ENCODE measurements around the gene CPA5.

The CPA5 gene

DNA sequence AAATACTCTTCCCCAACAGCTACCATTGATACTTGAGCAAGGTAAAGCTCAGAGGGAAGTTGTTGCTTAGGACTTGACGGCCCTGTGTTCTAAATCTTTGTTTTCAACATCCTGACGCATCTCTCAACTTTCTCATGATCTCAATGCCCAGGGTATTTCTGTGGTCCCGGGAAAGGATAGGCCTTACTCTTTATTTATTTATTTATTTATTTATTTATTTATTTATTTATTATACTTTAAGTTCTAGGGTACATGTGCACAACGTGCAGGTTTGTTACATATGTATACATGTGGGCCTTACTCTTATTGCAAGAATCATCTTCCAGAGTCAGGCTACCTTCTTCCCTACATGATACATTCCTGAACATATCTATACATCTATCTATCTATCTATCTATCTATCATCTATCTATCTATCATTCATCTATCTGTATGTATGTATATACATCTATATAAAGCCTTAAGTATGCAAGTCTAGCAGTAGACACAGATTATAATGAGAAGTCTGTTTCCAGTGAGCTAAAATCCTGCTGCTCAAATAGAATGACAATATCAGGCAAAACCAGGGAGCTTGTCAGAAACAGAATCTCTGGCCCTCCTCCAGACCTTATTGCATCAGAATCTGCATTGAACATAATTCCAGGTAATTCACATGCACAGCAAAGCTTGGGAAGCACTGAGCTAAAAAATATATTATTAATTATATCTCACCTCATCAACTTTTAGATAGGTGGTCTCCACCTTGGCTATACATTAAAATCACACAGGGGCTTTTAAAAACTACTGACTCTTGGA lies 12.2 kb upstream of the CPA5 start:
- DNase-seq: no peak

DNA sequence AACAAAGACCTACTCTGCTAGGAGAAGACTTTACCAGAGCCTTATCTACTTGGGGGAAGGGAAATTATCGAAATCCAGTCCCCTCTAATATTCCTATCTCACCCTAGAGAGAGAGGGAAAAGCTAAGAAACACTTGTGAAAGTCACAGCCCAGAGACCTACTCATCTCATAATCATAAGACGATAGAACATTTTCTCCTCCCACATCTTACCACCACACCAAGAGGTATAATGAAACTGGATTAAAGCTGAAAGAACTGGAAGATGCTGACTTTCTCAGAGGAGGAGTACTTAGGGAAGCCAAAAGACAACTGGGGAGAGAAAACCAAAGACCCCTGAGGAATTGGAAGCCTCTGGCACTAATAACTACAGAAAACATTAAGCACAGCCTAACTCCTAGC lies 10.8 kb upstream of the CPA5 start:
- DNase-seq: no peak

DNA sequence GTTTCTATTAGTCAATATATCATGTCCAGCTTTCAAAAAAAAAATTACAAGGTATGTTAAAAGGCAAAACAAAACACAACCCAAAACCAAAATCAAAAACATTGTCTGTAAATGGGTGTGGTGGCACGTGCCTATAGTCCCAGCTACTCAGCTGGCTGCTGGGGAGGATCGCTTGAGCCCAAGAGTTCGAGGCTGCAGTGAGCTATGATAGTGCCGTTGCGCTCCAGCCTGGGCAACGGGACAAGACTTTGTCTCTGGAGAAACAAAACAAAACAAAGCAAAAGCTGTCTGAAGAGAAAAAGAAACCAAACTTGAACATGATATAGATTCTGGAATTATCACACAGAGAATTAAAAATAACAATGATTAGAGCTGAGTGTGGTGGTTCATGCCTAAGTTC lies 10.3 kb upstream of the CPA5 start:
- no peak for DNase-seq

DNA sequence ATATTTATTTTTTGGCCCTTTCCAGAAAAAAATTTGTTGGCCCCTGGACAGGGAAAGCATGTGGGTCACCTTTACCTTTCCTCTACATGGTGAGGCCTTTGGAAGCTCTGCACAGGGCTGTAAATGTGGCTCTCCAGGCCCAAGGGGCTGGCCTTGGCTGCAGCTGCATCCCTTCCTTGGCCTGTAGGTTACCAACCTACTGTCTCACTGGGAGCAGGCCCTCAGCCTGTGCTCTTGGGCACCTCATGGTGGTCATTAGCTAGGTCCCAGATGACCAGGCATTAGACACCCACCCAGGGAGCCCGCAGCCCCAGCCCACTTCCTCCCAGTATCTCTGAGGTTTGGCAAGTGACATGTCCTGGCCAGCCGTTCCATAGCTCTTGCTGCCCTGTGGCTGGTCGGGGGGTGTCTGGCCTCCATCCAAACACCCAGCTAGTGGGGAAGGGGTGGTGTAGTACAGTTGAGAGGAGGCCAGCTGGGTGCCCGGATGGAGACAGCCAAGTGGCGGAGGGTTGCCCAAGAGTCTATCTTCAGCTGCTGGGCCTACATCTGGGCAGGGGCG lies 7.1 kb upstream of the CPA5 start:
- no peak for DNase-seq

DNA sequence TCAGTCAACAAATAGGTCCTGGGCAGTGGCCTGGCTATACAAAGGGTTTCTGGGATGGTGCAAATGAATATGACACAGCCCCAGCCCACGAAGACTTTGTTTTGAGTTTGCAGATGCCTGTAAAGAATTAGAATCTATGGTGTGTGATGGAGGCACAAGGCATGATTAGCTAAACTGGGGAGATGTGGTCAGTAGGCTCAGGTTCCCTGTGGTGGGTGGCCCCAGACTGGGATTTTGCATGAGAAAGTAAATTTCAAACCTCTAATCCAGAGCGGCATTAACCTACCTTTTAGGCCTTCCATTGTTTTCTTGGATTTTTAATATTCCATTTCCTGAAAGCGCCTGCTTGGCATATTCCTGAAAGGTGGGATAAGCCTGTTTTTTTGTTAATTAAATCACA lies 6.4 kb upstream of the CPA5 start:
- DNase-seq: no peak

DNA sequence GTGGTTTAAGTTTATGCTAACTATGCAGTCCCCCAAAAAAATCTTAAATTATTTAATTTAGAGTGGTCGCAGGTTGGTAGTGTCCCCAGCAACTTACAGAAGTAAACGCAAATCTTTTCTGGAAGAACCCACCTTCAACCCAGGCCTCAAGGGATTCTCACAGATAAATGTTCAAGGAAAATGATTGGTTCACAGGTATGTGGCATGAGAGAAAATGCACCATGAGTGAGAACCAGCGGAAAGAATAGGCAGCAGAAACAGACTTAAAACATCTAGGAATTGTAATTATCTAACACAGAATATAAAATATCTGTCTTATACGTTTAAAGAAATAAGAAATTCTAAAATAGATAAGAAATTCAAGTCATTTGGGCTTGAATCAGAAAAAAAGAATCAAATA lies 2.7 kb upstream of the CPA5 start:
- DNase-seq: no peak

DNA sequence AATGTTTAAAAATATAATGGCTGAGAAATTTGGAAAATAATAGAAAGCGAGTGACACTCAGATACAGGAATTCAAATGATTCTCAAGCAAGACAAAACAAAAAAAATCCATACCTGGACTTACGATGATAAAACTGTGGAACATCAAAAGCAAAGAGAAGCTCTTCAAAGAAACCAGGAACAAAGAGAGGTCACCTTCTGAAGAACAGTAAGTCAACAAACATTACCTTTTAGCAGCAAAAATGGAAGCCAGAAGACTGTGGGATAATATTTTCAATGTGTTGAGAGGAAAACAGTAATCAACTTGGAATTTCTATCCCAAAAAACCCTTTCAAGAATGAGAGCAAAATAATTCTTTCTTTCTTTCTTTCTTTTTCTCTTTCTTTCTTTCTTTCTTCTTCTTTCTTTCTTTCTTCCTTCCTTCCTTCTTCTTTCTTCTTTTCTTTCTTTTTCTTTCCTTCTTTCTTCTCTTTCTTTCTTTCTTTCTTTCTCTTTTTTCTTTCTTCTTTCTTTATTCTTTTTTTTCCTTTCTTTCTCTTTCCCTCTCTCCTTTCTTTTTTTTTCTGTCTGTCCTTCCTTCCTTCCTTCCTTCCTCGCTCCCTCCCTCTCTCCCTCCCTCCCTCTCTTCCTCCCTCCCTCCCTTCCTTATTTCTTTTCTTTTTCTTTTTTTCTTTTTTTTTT lies 1.8 kb upstream of the CPA5 start:
- DNase-seq: no peak

DNA sequence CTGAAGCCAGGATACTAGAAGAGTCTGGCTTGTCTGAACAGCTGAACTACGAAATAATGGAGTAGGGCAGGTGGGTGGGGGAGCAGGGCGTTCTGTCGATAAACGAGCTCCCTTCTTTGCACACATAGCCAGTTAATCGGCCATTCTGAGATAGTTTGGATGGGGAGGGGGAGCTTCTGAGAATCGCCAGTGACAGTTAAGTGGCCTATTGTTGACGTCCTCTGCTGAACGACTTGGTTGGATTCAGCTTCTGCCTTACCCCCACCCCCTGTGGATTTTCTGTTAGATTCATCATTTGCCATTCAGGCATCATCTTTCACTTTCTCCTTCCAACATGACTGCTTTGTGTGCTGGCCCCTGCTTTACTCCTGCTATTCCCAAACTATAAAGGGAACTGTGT lies 520 bp downstream of the CPA5 start:
- DNase-seq: no peak

DNA sequence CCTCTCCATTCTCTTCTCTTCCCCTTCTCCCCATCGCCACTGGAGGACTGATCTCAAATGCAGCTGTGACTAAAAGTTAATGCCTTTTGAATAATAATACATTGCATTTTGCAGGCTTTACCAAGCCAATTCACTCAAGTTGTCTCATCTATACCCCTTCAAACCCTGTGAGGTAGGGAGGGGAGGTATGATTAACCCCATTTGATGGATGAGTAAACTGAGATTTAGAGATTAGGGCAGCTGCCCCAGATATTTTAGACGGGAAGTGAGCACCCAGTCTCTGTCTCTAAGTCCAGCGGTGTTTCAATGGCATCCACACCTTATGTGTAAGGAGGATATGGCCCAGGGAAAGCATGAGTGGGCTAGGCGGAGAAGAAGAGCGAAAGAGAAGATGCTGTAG lies 1.1 kb downstream of the CPA5 start:
- no peak for DNase-seq

DNA sequence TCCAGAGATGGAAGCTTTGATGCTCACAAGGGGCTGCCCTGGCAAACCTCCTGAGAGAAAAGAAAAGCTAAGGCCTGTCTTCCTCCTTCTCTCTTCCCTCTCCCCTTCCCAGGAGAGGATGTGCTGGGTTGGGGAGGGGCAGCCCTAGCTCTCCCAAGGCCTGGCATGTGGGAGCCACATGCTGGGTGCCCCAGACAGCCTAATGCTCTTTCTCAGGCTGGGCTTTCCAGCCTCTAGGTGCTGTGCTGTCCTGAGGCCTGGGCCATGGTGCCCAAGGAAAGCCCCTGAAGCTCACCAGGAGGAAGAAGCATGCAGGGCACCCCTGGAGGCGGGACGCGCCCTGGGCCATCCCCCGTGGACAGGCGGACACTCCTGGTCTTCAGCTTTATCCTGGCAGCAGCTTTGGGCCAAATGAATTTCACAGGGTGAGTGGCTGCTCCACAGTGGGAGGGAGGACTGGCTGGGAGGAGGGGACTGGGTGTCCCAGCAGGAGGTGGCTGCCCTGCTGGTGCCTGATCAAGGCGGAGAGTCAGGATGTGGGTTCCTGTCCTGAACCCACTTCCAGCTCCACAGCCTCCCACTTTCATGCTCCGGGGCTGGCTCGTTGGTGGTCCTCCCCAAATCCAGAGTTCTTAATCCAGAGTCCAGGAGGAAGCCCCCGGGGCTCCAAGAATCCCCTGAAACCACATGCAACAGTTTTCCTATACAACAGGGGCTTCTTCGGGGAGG lies 1.7 kb downstream of the CPA5 start:
- no peak for DNase-seq

DNA sequence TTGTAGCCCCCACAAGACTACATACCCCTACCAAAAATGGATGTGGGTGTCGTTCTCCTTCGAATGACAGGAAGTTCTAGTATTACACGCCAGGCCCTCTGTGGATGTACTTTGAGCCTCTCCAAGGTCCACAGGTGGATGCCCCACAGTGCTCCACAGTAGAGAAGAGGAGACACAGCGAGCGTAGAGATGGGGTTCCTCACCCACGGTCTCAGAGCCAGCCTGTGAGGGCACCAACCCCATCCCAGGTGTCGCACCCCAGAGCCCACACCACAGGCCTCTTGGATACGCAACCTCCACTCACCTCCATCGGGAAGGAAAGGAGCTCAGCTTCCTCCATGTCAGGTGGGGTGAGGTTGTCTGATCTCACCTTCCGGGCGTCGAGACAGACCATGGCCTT lies 2.3 kb downstream of the CPA5 start:
- DNase-seq: no peak

DNA sequence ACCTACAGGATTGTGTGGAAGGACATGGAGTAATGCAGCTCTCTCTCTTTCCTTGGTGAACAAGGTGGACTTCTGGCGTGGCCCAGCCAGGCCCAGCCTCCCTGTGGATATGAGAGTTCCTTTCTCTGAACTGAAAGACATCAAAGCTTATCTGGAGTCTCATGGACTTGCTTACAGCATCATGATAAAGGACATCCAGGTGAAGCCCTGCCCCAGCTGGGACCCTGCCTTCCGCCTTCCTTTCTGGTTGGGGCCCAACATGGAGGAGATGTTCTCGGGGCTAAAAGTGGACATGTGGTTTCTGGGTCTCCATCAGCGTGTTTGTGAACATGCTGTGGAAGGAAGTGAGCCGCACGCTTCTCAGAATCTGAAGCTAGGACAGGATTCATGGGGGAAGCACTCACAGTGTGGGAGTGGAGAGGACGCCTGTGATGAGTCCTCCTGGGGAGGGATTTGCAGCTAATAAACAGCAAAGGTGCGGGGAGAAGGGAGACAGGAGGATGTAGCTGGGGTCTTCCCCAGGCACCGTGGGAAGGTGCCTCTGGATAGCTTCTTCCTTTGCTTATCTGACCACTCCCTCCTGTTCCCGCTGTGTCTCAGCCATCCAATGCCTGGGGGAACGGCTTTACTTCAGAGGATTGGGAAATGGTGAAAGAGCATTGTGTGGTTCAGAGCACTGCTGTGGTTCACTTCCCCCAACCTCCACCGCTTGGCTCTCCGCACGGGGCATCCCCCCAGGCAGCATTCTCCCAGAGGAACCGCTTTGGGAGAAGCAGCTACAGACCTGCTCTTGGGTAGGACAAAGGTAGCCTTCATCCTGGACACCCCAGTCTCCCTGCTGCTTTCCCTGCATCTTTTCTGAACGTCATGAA lies 5.5 kb downstream of the CPA5 start:
- no peak for DNase-seq

DNA sequence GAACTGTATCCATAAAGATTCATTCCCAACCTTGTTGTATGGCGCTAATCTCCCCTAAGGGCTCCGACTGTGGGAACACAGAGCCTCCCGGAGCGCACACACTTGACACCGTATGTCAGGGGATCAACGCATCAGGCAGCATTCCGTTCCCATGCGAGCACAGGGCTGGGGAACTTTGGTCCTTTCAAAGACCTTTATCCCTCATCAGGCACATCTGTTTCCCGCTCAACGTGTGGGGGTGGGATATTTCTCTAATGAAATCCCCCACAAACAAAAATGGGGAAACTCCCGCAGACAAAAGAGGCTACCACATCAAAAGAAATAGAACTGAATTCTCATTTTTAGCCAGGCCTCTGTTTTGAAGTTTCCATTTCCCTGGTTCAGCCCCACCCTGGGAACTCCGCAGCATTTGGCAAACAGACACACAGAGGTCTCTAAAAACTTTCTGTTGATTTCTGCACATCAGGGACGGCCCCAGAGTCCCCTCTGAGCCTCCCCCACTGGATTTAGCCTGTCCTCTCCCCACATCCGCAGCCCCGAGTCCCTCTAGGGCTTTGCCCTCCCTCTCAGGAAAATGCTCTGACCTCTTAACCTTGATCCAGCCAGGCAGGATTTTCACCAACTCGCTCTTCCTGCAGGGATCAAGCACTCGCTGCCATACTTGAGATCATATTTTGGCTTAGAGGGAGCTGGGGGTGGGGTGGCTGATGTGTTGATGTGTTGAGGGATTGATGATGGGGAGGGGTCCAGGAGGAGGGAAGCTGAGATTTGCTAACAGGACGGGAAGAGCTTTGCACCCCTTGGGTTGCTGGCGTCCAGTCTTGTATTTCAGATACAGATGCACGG lies 6.6 kb downstream of the CPA5 start:
- no peak for DNase-seq

DNA sequence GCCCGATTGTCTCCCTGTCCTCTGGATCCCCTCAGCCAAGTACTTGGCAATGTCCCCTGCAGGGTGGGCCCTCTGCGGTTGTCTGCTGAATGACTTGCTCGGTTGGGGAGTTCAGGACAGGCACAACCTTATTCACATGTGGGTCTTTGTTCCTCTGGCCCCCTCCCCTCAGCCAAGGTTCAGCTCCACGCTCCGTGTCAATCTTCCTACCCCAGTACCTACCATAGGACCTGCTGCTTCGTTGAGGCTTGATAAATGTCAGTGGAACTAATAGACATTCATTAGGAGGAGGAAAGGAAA lies 7.1 kb downstream of the CPA5 start:
- DNase-seq: no peak

DNA sequence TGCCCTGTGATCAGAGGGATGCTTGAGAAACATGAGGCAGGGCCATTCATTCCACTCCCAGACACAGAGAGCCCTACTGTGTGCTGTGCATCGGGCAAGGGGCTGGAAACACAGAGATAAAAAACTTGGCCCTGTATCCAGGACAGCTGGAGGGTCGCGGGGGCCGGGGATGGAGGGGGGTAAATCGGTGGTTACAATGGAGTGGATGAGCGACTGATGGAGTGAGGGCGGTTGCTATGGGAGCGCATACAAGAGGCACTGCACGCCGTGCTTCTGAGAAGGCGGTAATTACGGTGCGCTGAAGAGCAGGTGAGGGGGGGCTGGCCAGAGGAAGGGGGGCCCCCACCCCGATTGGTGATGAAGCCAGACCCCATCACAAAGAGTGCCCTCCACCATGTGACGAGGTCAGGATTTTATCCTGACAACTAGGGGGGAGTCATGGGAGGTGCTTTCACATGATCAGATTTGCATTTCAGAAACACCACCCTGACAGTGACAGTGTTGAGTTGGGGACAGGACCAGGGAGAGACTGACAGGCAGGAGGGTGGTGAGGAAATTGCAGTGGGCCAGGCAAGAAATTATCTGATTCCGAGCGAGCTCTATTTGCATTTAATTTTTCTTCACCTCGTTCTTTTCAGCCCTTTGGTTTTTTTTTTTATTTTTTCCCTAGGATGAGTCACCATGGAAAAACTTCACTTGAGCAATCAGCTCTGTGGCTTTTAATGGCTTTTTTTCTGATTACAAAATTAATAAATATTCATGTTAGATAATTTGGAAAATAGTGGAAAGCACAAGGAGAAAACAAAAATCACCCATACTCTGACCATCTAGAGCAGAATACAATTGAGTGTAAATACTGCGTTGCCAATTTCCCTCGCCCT lies 7.8 kb downstream of the CPA5 start:
- DNase-seq: no peak

DNA sequence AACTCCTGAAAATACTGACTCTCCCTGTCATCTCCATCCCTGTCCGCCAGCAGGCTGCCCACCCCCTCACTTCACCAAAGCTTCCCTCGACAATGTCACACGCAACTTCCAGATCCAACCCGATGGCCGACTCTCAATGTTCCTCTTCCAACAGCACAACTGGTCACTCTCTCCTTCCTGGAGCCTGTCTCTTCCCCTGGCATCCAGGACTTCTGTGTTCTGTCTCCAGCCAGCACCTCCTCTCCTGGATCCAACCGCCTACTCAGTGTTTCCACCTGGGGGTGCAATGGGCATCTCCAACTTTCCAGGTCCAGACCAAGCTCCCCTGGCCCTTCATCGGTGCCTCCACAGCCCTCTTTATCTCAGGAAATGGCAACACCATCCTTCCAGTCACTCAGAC lies 8.6 kb downstream of the CPA5 start:
- DNase-seq: no peak

DNA sequence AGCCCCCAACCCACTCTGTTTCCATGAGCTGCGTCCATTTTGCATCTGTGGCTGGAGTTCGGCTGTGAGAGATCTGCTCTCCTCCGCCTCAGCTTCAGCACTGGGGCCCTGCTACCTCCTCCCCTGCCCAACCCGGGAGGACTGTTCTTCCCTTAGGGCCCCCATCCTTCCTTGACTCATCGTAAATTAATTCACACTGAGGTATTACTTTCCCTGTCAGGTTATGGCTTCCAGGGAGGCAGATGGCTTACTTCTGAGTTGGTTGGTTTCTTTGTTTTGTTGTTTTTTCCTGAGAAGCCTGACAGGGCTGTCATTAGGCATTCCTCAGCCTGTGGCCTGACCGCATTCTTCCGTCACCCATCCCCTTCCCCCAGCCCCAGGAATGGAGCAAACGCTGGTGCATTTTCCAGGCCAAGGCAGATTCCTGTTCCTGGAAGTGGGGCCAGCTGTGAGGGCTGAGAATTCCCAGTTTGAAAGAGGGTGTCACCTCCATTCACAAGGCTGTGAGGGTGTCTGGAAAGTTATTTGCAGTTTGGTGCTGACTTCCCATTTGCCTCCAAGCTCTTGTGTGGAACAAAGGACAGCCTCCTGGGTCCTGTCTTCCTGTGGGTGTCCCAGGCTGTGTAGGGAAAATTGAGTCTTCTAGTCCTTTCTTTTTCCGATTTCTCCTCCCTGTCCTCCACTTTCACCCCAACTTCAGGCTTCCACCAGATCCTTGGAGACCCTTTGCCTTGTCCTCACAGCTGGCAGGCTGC lies 11.7 kb downstream of the CPA5 start:
- no peak for DNase-seq

DNA sequence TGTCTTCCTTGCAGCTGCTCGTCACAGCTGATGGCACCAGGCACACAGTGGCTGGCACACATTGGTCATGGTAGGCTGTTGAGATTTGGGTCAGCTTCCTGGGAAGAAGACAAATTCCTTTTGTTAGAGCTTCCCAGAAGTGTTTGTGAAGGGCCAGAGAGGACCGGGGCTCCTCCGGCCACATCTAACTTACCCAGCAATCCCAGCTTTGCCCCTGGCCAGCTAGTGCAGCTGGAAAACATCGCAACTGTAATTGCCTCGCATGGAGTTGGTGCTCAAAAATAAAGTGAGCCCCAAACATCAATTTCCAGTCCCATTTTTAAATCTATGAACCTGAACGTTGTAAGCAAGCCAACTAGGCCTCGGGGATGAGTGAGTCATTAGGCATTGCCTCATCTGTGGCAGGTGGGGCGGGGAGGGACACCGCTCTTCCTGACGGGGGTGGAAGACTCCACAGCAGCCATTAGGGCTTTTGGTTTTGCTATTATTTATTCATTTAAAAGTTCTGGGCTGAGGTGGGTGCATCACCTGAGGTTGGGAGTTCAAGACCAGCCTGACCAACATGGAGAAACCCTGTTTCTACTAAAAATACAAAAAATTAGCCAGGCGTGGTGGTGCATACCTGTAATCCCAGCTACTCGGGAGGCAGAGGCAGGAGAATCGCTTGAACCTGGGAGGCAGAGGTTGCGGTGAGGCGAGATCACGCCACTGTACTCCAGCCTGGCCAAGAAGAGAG lies 12.4 kb downstream of the CPA5 start:
- DNase-seq: no peak

DNA sequence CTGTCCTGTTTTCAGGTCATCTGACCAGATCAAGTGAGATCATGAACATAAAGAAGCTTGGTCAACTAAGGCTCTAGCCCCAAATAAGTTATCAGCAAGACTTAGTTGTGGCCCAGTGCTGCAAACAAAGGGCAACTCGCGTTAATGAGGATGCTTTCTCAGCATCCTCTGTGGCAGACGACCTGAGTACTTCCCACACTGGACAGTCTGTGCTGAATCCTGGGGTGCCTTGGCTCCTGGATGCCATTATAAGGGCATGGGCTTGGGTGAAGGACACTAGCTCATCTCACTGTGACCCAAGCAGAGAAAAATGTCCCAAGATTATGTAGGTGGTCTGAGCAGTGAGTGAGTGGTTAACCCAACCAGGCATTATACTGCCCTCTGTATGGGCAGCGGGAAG lies 13.9 kb downstream of the CPA5 start:
- DNase-seq: no peak

Data from activated effector memory CD4-positive, alpha-beta T cell treated with Interleukin-2 at 50 U/mL for 16 hours (primary cell).